Cardiac muscle cell (in vitro differentiated cells and primary cell): ENCODE results near the gene TRAPPC1. TPM values are rescaled to one million over a fixed set of nuclear protein-coding genes. Genes with fewer than 3 reads are reported as not detected.
"Not testable (repeated sequence)": the region's sequence is repeated elsewhere in the genome, so short reads cannot be mapped to it uniquely, and the experiment has no call there.

Experiments
- DNase-seq, 2 donors: peaks; one replicate each; pipeline versions ENCODE4 v3.0.0 to v3.0.0-alpha.2; 2010 to 2017; ENCODE audit warnings: low read depth in 1 of 2, low spot score in 1 of 2
- H3K27ac ChIP-seq: fragments of 200-600 bp; sonication (generic); 2 replicates; pipeline ENCODE4 v1.5.1; 2016
- H3K27me3 ChIP-seq: fragments of 200-600 bp; sonication (generic); 2 replicates; pipeline ENCODE4 v1.6.0; 2016; ENCODE audit warnings: control low read depth
- H3K36me3 ChIP-seq: fragments of 200-600 bp; sonication (generic); 2 replicates; pipeline ENCODE4 v1.5.1; 2016; ENCODE audit warnings: control low read depth
- H3K4me1 ChIP-seq: fragments of 200-600 bp; sonication (generic); 2 replicates; pipeline ENCODE4 v1.8.1; 2017; ENCODE audit warnings: low read depth, mild to moderate bottlenecking, mixed run types
- H3K4me3 ChIP-seq: fragments of 200-600 bp; sonication (generic); 2 replicates; pipeline ENCODE4 v1.5.1; 2016; ENCODE audit warnings: mild to moderate bottlenecking
- H3K9me3 ChIP-seq: fragments of 200-600 bp; sonication (generic); 2 replicates; pipeline ENCODE4 v1.5.1; 2017; ENCODE audit warnings: low read depth, mild to moderate bottlenecking, control low read depth
- polyA plus RNA-seq: library from polyadenylated mRNA; unstranded; fragments of >200 nt; fragmentation: Nextera tagmentation; extraction: Ambion mirVana; gene quantifications from 2 replicates; pipeline ENCODE4 v1.2.1, GENCODE V29; 2016
- total RNA-seq: library from RNA; depleted of rRNA; stranded (reverse); fragments of >200 nt; gene quantifications from 2 replicates; pipeline ENCODE4 v1.2.3, GENCODE V29; 2016
- TF ChIP-seq, protein P1 (sequence below): IDR thresholded peaks from 2 replicates; pipeline ENCODE4 v1.5.1; 2012; ENCODE audit warnings: low read depth, mild to moderate bottlenecking, low read length

The TRAPPC1 gene
- total and polyA plus RNA-seq, 2 experiments from 2014 or later = 92.0 to 386 TPM

DNA sequence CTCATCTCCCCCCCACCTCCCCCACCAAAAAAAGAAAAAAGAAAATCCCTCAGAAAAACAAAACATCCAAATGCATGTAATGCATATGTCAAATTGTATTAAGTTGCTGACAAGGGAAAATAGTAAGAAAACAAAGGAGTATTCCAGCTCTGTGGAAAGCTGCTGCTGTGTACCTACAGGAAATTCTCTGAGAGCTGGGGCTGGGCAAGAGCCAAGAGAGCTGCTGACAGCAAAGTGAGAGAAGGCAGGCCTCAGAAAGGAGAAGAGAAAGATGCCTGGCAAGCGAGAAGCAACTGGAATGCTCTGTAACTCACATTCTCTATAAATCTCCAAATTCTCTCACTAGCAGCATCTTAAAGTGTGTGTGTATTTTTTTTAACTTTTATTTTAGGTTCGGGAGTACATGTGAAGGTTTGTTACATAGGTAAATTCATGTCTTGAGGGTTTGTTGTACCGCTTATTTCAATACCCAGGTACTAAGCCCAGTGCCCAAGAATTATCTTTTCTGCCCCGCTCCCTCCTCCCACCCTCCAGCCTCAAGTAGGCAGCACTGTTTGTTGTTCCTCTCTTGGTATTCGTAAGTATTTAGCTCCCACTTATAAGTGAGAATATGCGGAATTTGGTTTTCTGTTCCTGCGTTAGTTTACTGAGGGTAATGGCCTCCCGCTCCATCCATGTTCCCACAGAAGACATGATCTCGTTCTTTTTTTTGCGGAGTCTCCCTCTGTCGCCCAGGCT, 24.7 kb upstream of the TRAPPC1 start:
- H3K9me3 ChIP-seq = no peaks in the 10 kb centered on the region
- no peaks in the 10 kb centered on the region for H3K36me3 ChIP-seq
- H3K4me3 ChIP-seq = no peak overlapping the region
- TF ChIP-seq, protein P1, sequence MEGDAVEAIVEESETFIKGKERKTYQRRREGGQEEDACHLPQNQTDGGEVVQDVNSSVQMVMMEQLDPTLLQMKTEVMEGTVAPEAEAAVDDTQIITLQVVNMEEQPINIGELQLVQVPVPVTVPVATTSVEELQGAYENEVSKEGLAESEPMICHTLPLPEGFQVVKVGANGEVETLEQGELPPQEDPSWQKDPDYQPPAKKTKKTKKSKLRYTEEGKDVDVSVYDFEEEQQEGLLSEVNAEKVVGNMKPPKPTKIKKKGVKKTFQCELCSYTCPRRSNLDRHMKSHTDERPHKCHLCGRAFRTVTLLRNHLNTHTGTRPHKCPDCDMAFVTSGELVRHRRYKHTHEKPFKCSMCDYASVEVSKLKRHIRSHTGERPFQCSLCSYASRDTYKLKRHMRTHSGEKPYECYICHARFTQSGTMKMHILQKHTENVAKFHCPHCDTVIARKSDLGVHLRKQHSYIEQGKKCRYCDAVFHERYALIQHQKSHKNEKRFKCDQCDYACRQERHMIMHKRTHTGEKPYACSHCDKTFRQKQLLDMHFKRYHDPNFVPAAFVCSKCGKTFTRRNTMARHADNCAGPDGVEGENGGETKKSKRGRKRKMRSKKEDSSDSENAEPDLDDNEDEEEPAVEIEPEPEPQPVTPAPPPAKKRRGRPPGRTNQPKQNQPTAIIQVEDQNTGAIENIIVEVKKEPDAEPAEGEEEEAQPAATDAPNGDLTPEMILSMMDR = no peak
- H3K4me1 ChIP-seq = peaks cover 14% of the 10 kb centered on the region
- DNase-seq = peak; percentile 84 to 94
- H3K27me3 ChIP-seq = no peaks in the 10 kb centered on the region
- peak overlapping the region; percentile 92 for H3K27ac ChIP-seq

DNA sequence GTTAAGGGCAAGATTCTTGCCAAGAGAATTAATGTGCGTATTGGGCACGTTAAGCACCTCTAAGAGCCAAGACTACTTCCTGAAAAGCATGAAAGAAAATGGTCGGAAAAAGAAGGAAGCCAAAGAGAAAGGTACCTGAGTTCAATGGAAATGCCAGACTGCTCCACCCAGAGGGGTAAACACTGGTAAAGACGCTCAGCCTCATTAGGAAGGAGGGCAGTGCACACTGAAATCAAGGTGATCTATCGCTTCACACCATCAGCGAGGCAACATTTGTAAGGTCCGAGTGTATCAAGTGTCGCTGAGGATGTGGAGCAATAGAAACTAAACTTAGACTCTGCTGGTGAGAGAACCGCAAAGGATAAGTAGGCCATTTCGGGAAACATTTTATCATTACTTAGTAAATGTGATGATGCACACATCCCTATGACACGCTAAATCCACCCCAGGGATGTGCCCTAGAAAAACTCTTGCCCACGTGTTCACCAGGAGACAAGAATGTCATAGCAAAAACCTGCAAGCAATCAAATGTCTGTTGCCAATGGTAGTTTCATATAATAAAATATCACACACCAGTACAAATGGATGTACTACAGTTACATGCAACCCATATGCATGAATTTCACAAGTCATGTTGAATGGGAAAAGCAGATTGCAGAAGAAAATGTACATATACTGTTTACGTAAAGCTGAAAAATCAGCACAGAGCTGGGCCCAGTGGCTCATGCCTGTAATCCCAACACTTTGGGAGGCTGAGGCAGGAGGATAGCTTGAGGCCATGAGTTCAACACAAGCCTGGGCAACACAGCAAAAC, 23.9 kb upstream of the TRAPPC1 start:
- no peak overlapping the region for H3K4me3 ChIP-seq
- no peaks in the 10 kb centered on the region for H3K9me3 ChIP-seq
- H3K36me3 ChIP-seq = peaks cover under 1% of the 10 kb centered on the region
- no peaks in the 10 kb centered on the region for H3K27me3 ChIP-seq
- peak in 1 of 2 donors; percentile 75 for DNase-seq
- H3K4me1 ChIP-seq = peaks cover 14% of the 10 kb centered on the region
- peak overlapping the region; percentile 92 for H3K27ac ChIP-seq
- TF ChIP-seq, protein P1 = no peak

DNA sequence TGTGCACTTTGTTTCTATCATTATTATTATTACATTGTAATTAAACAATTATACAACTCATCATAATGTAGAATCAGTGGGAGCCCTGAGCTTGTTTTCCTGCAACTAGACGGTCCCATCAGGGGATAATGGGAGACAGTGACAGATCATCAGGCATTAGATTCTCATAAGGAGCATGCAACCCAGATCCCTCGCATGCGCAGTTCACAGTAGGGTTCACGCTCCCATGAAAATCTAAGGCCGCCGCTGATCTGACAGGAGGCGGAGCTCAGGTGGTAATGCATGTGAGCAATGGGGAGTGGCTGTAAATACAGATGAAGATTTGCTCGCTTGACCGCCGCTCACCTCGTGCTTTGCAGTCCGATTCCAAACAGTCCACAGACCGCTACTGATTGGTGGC, 21.5 kb upstream of the TRAPPC1 start:
- Histone ChIP-seq H3K36me3 (peaks cover 10% of the 10 kb centered on the region), H3K4me1 (peaks cover 14% of the 10 kb centered on the region)
- not testable (repeated sequence) for H3K9me3 ChIP-seq, DNase-seq, H3K4me3 ChIP-seq, H3K27ac ChIP-seq, H3K27me3 ChIP-seq

- no peak for DNase-seq
- Histone ChIP-seq H3K9me3 (no peaks in the 10 kb centered on the region), H3K27ac (no peak overlapping the region), H3K4me1 (peaks cover 8% of the 10 kb centered on the region), H3K36me3 (peaks cover 18% of the 10 kb centered on the region), H3K4me3 (no peak overlapping the region), H3K27me3 (no peaks in the 10 kb centered on the region)
- TF ChIP-seq, protein P1 = no peak
Observed at GRCh38 chr17:7951143-7951792, 19.5 kb upstream of the TRAPPC1 start.

DNA sequence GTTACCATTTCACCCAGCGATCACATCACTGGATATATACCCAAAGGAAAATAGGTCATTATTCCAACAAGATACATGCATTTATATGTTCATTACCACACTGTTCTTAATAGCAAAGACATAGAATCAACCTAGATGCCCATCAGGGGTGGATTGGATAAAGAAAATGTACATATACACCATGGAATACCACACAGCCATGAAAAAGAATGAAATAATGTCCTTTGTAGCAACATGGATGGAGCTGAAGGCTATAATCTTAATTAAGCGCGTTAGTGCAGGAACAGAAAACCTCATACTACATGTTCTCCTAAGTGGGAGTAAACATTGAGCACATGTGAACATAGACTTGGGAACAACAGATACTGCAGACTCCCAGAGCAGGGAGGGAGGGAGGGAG, 18.8 kb upstream of the TRAPPC1 start:
- peaks cover 25% of the 10 kb centered on the region for H3K36me3 ChIP-seq
- TF ChIP-seq, protein P1 = no peak
- no peaks in the 10 kb centered on the region for H3K27me3 ChIP-seq
- no peaks in the 10 kb centered on the region for H3K9me3 ChIP-seq
- no peak overlapping the region for H3K4me3 ChIP-seq
- DNase-seq = no peak
- no peak overlapping the region for H3K27ac ChIP-seq
- H3K4me1 ChIP-seq = peaks cover 2% of the 10 kb centered on the region
